ENCODE measurements around the gene XRN2. TPM values are rescaled to one million over a fixed set of nuclear protein-coding genes. Genes with fewer than 3 reads are reported as not detected.

Gene XRN2
- polyA plus RNA-seq, 1 experiment = 120 TPM

GRCh38 chr20:21286775-21287174 is 16.4 kb upstream of the XRN2 start:
- POLR2A ChIA-PET = no interaction called here
- no peak for TF ChIP-seq CTCF (IDR thresholded peaks at IDR 0.05; ENCODE audit: low read depth, low read length)

GRCh38 chr20:21288587-21289370 is 14.4 kb upstream of the XRN2 start:
- POLR2A ChIA-PET = no interaction called here
- no peak for DNase-seq (ENCODE audit: low read depth, low spot score)
- H3K4me3 ChIP-seq (ENCODE audit: low read depth, low read length) = no peak overlapping the region
- H3K27me3 ChIP-seq (ENCODE audit: control insufficient read depth, insufficient read depth, low read length) = peaks cover 5% of the 10 kb centered on the region
- H3K9me3 ChIP-seq (ENCODE audit: control insufficient read depth, insufficient read depth, low read length) = no peaks in the 10 kb centered on the region
- no peak for TF ChIP-seq CTCF (IDR thresholded peaks at IDR 0.05; ENCODE audit: low read depth, low read length)
- no peak overlapping the region for H3K27ac ChIP-seq (ENCODE audit: low read depth, low read length)
- CTCF ChIA-PET = interaction anchor here (1.5 kb wide), 1 partner anchor 53 kb away, joined by 5 read pairs; no protein-coding TSS in a partner anchor

More at GRCh38 chr20:21286775-21287174, 16.4 kb upstream of the XRN2 start:
- Histone ChIP-seq H3K4me3 (ENCODE audit: low read depth, low read length) (no peak overlapping the region), H3K9me3 (ENCODE audit: control insufficient read depth, insufficient read depth, low read length) (no peaks in the 10 kb centered on the region), H3K27me3 (ENCODE audit: control insufficient read depth, insufficient read depth, low read length) (peaks cover 5% of the 10 kb centered on the region), H3K27ac (ENCODE audit: low read depth, low read length) (no peak overlapping the region)
- no peak for DNase-seq (ENCODE audit: low read depth, low spot score)
- CTCF ChIA-PET = no interaction called here

GRCh38 chr20:21289651-21290050 is 13.5 kb upstream of the XRN2 start:
- Histone ChIP-seq H3K4me3 (ENCODE audit: low read depth, low read length) (no peak overlapping the region), H3K9me3 (ENCODE audit: control insufficient read depth, insufficient read depth, low read length) (no peaks in the 10 kb centered on the region), H3K27ac (ENCODE audit: low read depth, low read length) (no peak overlapping the region), H3K27me3 (ENCODE audit: control insufficient read depth, insufficient read depth, low read length) (peaks cover 5% of the 10 kb centered on the region)
- ChIA-PET POLR2A (no interaction called here), CTCF (interaction anchor here (1.5 kb wide), 1 partner anchor 54 kb away, joined by 5 read pairs; no protein-coding TSS in a partner anchor)
- no peak for TF ChIP-seq CTCF (IDR thresholded peaks at IDR 0.05; ENCODE audit: low read depth, low read length)
- no peak for DNase-seq (ENCODE audit: low read depth, low spot score)

- ChIA-PET CTCF (no interaction called here), POLR2A (no interaction called here)
- Histone ChIP-seq H3K9me3 (ENCODE audit: control insufficient read depth, insufficient read depth, low read length) (no peaks in the 10 kb centered on the region), H3K27ac (ENCODE audit: low read depth, low read length) (no peak overlapping the region), H3K27me3 (ENCODE audit: control insufficient read depth, insufficient read depth, low read length) (peaks cover 12% of the 10 kb centered on the region), H3K4me3 (ENCODE audit: low read depth, low read length) (no peak overlapping the region)
- TF ChIP-seq CTCF (IDR thresholded peaks at IDR 0.05; ENCODE audit: low read depth, low read length) = no peak
- DNase-seq (ENCODE audit: low read depth, low spot score) = no peak
Observed at GRCh38 chr20:21291026-21291425, 12.1 kb upstream of the XRN2 start.

- no peak overlapping the region for H3K4me3 ChIP-seq (ENCODE audit: low read depth, low read length)
- CTCF ChIA-PET = interaction anchor here (2.1 kb wide), 1 partner anchor 59 kb away, joined by 10 read pairs; no protein-coding TSS in a partner anchor
- H3K27ac ChIP-seq (ENCODE audit: low read depth, low read length) = no peak overlapping the region
- POLR2A ChIA-PET = no interaction called here
- H3K9me3 ChIP-seq (ENCODE audit: control insufficient read depth, insufficient read depth, low read length) = no peaks in the 10 kb centered on the region
- no peak for TF ChIP-seq CTCF (IDR thresholded peaks at IDR 0.05; ENCODE audit: low read depth, low read length)
- no peak for DNase-seq (ENCODE audit: low read depth, low spot score)
- H3K27me3 ChIP-seq (ENCODE audit: control insufficient read depth, insufficient read depth, low read length) = peaks cover 12% of the 10 kb centered on the region
Observed at GRCh38 chr20:21294755-21295154, 8.4 kb upstream of the XRN2 start.

Measured in AG04450 (cell line).